ENCODE results near the gene GTPBP3. TPM values are rescaled to one million over a fixed set of nuclear protein-coding genes. Genes with fewer than 3 reads are reported as not detected.

GTPBP3 gene
- total RNA-seq, 6 experiments from 2014 or later, result 9.2 to 14.7 (median 13.0) TPM

GRCh38 chr19:17334414-17335409 lies 2.6 kb upstream of the GTPBP3 start, which contains the start of gene ANO8:
Gene ANO8, minus strand, starts transcription at chr19:17334855. Its CDS starts 185 bp downstream, at chr19:17334670.
- H3K27ac Mint-ChIP-seq, result peak within 1 kb of the TSS; percentile 74
- peaks cover 5% of the 10 kb centered on the region for H3K27me3 Mint-ChIP-seq (ENCODE audit: insufficient read depth)
- DNase-seq, result peak; percentile 99
- peaks cover 10% of the 10 kb centered on the region for H3K36me3 Mint-ChIP-seq (ENCODE audit: low read depth)
- peaks cover 12% of the 10 kb centered on the region for H3K4me1 Mint-ChIP-seq (ENCODE audit: low read depth)
- peak within 1 kb of the TSS; percentile 89 for H3K4me3 Mint-ChIP-seq
- 0 out of 2 replicates have a peak, but pooled peaks cover 4% of the 10 kb centered on the region for H3K9me3 Mint-ChIP-seq
- TF ChIP-seq, protein P1, sequence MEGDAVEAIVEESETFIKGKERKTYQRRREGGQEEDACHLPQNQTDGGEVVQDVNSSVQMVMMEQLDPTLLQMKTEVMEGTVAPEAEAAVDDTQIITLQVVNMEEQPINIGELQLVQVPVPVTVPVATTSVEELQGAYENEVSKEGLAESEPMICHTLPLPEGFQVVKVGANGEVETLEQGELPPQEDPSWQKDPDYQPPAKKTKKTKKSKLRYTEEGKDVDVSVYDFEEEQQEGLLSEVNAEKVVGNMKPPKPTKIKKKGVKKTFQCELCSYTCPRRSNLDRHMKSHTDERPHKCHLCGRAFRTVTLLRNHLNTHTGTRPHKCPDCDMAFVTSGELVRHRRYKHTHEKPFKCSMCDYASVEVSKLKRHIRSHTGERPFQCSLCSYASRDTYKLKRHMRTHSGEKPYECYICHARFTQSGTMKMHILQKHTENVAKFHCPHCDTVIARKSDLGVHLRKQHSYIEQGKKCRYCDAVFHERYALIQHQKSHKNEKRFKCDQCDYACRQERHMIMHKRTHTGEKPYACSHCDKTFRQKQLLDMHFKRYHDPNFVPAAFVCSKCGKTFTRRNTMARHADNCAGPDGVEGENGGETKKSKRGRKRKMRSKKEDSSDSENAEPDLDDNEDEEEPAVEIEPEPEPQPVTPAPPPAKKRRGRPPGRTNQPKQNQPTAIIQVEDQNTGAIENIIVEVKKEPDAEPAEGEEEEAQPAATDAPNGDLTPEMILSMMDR (IDR thresholded peaks at IDR 0.05), result no peak

GRCh38 chr19:17335575-17335974 lies 1.8 kb upstream of the GTPBP3 start:
- peaks cover 3% of the 10 kb centered on the region; the same call in 1 of the 2 replicates for H3K27me3 Mint-ChIP-seq (ENCODE audit: insufficient read depth)
- H3K27ac Mint-ChIP-seq, result no peak overlapping the region
- H3K36me3 Mint-ChIP-seq (ENCODE audit: low read depth), result peaks cover 10% of the 10 kb centered on the region
- H3K9me3 Mint-ChIP-seq, result 0 out of 2 replicates have a peak, but pooled peaks cover 4% of the 10 kb centered on the region
- H3K4me1 Mint-ChIP-seq (ENCODE audit: low read depth), result peaks cover 12% of the 10 kb centered on the region
- no peak for DNase-seq
- TF ChIP-seq, protein P1 (IDR thresholded peaks at IDR 0.05), result no peak
- H3K4me3 Mint-ChIP-seq, result peak overlapping the region; percentile 39; the same call in 1 of the 2 replicates

DNA sequence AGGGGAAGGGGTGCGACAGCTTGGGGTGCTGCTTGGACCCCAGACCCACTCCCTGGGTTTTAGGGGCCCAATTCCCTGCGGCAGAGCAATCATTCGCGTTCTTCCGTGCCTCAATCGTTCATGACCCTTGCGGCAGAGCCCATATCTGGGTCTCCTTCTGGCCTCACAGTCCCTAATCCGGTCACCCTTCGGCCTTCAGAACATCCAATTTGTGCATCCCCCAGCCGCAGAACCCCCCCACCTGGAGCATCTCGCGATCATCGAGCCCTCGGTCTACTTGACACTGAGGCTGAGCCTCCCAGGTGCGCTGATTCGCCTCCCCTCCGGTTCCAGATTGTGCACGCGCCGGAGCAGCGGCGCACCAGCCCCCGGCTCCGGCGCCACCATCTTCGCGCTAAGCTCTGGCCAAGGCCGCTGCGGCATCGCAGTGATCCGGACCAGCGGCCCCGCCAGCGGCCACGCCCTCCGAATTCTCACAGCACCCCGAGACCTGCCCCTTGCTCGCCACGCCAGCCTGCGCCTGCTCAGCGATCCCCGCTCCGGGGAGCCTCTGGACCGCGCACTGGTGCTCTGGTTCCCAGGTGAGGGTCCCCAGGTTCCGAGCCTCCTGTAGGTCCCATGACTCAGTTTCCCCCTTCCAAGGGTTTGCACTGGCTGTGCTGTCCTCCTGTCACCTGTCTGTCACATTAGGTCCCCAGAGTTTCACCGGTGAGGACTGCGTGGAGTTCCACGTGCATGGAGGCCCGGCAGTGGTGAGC lies 501 bp downstream of the GTPBP3 start:
- peak overlapping the region; percentile 91 for H3K27ac Mint-ChIP-seq
- TF ChIP-seq, protein P1 (IDR thresholded peaks at IDR 0.05), result no peak
- peaks cover 2% of the 10 kb centered on the region; the same call in 1 of the 2 replicates for H3K27me3 Mint-ChIP-seq (ENCODE audit: insufficient read depth)
- H3K4me1 Mint-ChIP-seq (ENCODE audit: low read depth), result peaks cover 12% of the 10 kb centered on the region
- 0 out of 2 replicates have a peak, but pooled peaks cover under 1% of the 10 kb centered on the region for H3K9me3 Mint-ChIP-seq
- peak overlapping the region; percentile 94 for H3K4me3 Mint-ChIP-seq
- DNase-seq, result no peak
- peaks cover 5% of the 10 kb centered on the region for H3K36me3 Mint-ChIP-seq (ENCODE audit: low read depth)

- no peak for DNase-seq
- TF ChIP-seq, protein P1 (IDR thresholded peaks at IDR 0.05), result no peak
- Mint-ChIP-seq H3K4me3 (peak overlapping the region; percentile 94), H3K27ac (no peak overlapping the region; the same call in 1 of the 2 replicates), H3K36me3 (ENCODE audit: low read depth) (no peaks in the 10 kb centered on the region), H3K9me3 (no peaks in the 10 kb centered on the region), H3K27me3 (ENCODE audit: insufficient read depth) (peaks cover 2% of the 10 kb centered on the region; the same call in 1 of the 2 replicates), H3K4me1 (ENCODE audit: low read depth) (peaks cover 12% of the 10 kb centered on the region)
Observed at GRCh38 chr19:17338433-17339078, 1.2 kb downstream of the GTPBP3 start.

All from HFFc6 (cell line).